ENCODE data around the gene WDR88.
"Not testable (repeated sequence)": the region's sequence is repeated elsewhere in the genome, so short reads cannot be mapped to it uniquely, and the experiment has no call there.

WDR88 gene

DNA sequence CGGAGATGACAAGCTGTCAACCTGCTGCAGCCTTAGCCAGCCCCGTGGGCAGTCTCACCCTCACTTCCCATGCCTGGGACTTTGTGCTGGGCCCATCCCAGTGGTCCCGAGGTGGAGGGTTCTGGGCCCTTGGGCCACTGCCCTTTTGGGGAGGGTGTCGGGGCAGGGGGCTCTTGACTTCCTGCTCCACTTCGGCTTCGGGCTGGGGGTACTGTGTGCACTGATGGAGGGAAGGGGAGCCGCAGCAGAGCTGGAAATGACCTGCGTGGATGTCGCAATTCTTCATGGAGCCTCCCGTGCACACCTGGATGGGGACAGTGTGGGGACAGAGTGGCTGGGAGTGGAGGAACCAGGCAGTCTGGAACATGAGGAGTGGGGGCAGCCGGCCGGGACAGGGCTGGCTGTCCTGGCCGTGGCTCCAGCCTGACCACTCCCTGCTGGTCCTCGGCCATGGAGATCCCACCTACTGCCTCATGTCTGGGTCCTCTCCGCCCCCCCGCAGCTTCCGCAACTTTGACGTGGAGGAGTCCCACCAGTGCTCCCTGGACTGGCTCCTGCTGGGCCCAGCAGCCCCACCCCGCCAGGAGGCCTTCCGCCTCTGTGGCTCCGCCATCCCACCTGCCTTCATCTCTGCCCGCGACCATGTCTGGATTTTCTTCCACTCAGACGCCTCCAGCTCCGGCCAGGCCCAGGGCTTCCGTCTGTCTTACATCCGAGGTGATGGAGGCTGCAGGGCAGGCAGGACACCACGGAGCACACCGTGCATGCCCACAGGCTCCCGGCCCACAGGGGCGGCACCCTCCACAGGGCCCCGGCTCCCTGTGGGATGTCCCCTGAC lies 72.4 kb downstream of the WDR88 start:
- ATAC-seq (no peak), DNase-seq (no peak)
- no peak overlapping the region for H3K27ac Mint-ChIP-seq
- H3K27me3 Mint-ChIP-seq = no peaks in the 10 kb centered on the region
- no peaks in the 10 kb centered on the region for H3K9me3 Mint-ChIP-seq
- H3K4me1 Mint-ChIP-seq = no peaks in the 10 kb centered on the region
- no peaks in the 10 kb centered on the region for H3K36me3 Mint-ChIP-seq (ENCODE audit: low read depth)
- H3K4me3 Mint-ChIP-seq = no peak overlapping the region

DNA sequence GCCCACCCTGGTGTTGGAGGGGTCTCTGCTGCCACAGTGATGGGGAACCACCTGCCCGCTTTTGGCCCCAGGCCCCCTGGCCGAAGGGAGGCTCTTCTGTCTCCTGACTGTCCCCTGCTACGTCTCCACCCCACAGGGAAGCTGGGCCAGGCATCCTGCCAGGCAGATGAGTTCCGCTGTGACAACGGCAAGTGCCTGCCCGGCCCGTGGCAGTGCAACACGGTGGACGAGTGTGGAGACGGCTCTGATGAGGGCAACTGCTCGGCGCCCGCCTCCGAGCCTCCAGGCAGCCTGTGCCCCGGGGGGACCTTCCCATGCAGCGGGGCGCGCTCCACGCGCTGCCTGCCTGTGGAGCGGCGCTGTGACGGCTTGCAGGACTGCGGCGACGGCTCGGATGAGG lies 73.2 kb downstream of the WDR88 start:
- no peak for DNase-seq
- no peak for ATAC-seq
- Mint-ChIP-seq H3K27ac (no peak overlapping the region), H3K4me1 (no peaks in the 10 kb centered on the region), H3K36me3 (ENCODE audit: low read depth) (no peaks in the 10 kb centered on the region), H3K9me3 (no peaks in the 10 kb centered on the region), H3K4me3 (no peak overlapping the region), H3K27me3 (no peaks in the 10 kb centered on the region)

- Mint-ChIP-seq H3K4me3 (no peak overlapping the region), H3K9me3 (no peaks in the 10 kb centered on the region), H3K36me3 (ENCODE audit: low read depth) (no peaks in the 10 kb centered on the region), H3K27ac (no peak overlapping the region), H3K27me3 (no peaks in the 10 kb centered on the region), H3K4me1 (no peaks in the 10 kb centered on the region)
- ATAC-seq (peak; percentile 11), DNase-seq (no peak)
Observed at GRCh38 chr19:33205531-33206260, 73.8 kb downstream of the WDR88 start.

- ATAC-seq (no peak), DNase-seq (no peak)
- no peaks in the 10 kb centered on the region for H3K9me3 Mint-ChIP-seq
- no peaks in the 10 kb centered on the region for H3K27me3 Mint-ChIP-seq
- H3K27ac Mint-ChIP-seq = no peak overlapping the region
- H3K4me1 Mint-ChIP-seq = no peaks in the 10 kb centered on the region
- H3K4me3 Mint-ChIP-seq = no peak overlapping the region
- no peaks in the 10 kb centered on the region for H3K36me3 Mint-ChIP-seq (ENCODE audit: low read depth)
Observed at GRCh38 chr19:33206261-33207039, 74.5 kb downstream of the WDR88 start.

DNA sequence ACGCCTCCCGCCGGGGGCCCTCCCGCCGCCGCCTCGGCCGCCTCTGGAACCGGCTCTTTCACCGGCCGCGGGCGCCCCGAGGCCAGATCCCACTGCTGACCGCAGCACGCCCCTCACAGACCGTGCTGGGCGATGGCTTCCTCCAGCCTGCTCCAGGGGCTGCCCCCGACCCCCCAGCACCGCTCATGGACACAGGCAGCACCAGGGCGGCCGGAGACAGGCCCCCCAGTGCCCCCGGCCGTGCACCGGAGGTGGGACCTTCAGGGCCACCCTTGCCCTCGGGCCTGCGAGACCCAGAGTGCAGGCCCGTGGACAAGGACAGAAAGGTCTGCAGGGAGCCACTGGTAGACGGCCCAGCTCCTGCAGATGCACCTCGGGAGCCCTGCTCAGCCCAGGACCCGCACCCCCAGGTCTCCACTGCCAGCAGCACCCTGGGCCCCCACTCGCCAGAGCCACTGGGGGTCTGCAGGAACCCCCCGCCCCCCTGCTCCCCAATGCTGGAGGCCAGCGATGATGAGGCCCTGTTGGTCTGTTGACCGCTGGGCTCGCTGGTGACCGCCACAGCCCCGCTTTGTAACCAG lies 75.2 kb downstream of the WDR88 start:
- H3K4me1 Mint-ChIP-seq = no peaks in the 10 kb centered on the region
- H3K9me3 Mint-ChIP-seq = no peaks in the 10 kb centered on the region
- no peak overlapping the region for H3K27ac Mint-ChIP-seq
- no peaks in the 10 kb centered on the region for H3K36me3 Mint-ChIP-seq (ENCODE audit: low read depth)
- DNase-seq (no peak), ATAC-seq (no peak)
- no peak overlapping the region for H3K4me3 Mint-ChIP-seq
- H3K27me3 Mint-ChIP-seq = no peaks in the 10 kb centered on the region

GRCh38 chr19:33207903-33208302 lies 76.0 kb downstream of the WDR88 start:
- H3K9me3 Mint-ChIP-seq = no peaks in the 10 kb centered on the region
- no peaks in the 10 kb centered on the region for H3K36me3 Mint-ChIP-seq (ENCODE audit: low read depth)
- ATAC-seq = no peak
- no peak for DNase-seq
- H3K4me3 Mint-ChIP-seq = no peak overlapping the region
- no peaks in the 10 kb centered on the region for H3K27me3 Mint-ChIP-seq
- no peak overlapping the region for H3K27ac Mint-ChIP-seq
- H3K4me1 Mint-ChIP-seq = no peaks in the 10 kb centered on the region

GRCh38 chr19:33208371-33208895 lies 76.5 kb downstream of the WDR88 start:
- H3K9me3 Mint-ChIP-seq = no peaks in the 10 kb centered on the region
- H3K36me3 Mint-ChIP-seq (ENCODE audit: low read depth) = no peaks in the 10 kb centered on the region
- H3K27ac Mint-ChIP-seq = no peak overlapping the region
- DNase-seq (no peak), ATAC-seq (no peak)
- no peaks in the 10 kb centered on the region for H3K27me3 Mint-ChIP-seq
- no peak overlapping the region for H3K4me3 Mint-ChIP-seq
- H3K4me1 Mint-ChIP-seq = no peaks in the 10 kb centered on the region

- H3K27me3 Mint-ChIP-seq = no peaks in the 10 kb centered on the region
- no peak for DNase-seq
- no peak overlapping the region for H3K27ac Mint-ChIP-seq
- no peak overlapping the region for H3K4me3 Mint-ChIP-seq
- H3K36me3 Mint-ChIP-seq (ENCODE audit: low read depth) = no peaks in the 10 kb centered on the region
- H3K9me3 Mint-ChIP-seq = no peaks in the 10 kb centered on the region
- no peaks in the 10 kb centered on the region for H3K4me1 Mint-ChIP-seq
- ATAC-seq = no peak
Observed at GRCh38 chr19:33208904-33209849, 77.3 kb downstream of the WDR88 start.

DNA sequence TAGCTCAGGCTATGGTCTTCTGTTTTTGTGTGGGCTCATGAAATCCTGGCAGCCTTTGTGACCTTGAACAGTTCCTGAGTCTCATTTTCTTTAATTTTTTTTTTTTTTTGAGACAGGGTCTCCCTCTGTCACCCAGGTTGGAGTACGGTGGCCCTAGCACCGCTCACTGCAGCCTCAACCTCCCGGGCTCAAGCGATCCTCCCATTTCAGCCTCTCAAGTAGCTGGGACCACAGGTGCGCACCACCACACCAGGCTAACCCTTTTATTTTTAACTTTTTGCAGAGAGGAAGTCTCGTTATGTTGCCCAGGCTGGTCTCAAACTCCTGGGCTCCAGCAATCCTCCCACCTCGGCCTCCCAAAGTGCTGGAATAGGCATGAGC lies 77.9 kb downstream of the WDR88 start:
- H3K27me3 Mint-ChIP-seq = not testable (repeated sequence)

DNA sequence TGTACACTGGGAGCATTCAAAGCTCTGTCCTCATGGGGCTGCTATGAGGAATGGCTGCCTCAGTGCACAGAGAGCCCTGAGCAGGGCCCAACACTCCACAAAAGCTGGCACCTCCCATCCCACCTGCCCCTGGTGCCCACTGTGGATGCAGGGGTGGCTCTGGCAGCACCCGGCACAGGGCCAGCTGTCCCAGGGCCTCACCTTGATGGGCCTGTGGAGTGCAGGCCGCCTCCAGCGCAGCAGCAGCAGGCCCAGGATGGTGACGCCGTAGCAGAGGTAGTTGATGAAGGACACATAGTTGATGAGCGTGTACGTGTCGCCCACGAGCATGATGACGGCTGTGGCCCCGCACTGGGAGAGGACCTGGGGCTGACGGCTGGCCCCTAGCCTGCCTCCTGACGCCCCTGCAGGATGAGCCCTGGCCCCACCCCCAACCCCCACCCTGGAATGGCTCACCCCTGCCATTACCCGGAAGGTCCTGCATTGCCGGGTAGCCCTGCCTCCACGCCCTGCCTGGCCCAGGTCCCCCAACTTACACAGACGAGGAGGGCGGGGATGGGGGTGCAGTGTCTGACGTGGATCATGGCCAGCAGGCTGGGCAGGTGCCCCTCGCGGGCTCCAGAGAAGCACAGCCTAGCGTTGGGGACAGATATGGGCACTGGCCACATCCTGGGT lies 78.5 kb downstream of the WDR88 start:
- no peaks in the 10 kb centered on the region for H3K27me3 Mint-ChIP-seq
- H3K4me3 Mint-ChIP-seq = no peak overlapping the region
- H3K36me3 Mint-ChIP-seq (ENCODE audit: low read depth) = no peaks in the 10 kb centered on the region
- H3K9me3 Mint-ChIP-seq = no peaks in the 10 kb centered on the region
- DNase-seq = no peak
- no peak overlapping the region for H3K27ac Mint-ChIP-seq
- no peaks in the 10 kb centered on the region for H3K4me1 Mint-ChIP-seq
- ATAC-seq = no peak

More for the DNA sequence above, 77.9 kb downstream of the WDR88 start:
- not testable (repeated sequence) for DNase-seq; H3K4me1 Mint-ChIP-seq; H3K36me3 Mint-ChIP-seq (ENCODE audit: low read depth); H3K4me3 Mint-ChIP-seq; ATAC-seq; H3K27ac Mint-ChIP-seq; H3K9me3 Mint-ChIP-seq

DNA sequence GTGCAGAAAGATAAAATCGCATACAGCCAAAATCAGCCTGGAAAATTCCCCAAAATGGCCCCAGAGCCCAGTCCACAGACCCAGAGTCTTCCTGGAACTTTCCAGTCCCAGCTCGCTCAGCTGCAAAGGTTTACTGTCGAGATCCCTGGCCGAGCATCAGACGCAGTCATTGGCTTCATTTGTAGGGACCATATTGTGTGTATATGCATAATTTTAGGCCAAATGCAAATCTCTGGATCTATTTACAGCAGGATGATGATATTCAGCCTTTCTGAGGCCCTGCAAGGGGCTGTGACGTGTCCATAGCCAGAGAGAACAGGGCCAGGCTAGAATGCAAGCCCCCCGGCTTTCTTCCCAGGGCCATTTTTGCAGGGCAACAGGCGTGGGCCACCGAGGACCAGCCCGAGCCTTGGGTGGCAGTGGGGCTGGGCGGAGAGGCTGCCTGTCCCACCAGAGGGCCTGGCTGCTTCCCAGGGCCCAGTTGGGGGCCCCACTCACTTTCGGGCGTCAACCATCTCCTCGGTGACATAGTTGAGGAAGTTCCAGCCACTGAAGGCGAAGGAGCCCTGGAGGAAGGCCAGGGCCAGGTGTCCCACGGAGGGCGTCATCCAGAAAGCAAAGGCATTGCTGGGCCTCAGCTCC lies 80.0 kb downstream of the WDR88 start:
- Mint-ChIP-seq H3K4me3 (no peak overlapping the region), H3K36me3 (ENCODE audit: low read depth) (no peaks in the 10 kb centered on the region), H3K9me3 (no peaks in the 10 kb centered on the region), H3K27ac (no peak overlapping the region), H3K27me3 (no peaks in the 10 kb centered on the region), H3K4me1 (no peaks in the 10 kb centered on the region)
- ATAC-seq (no peak), DNase-seq (no peak)

- Mint-ChIP-seq H3K9me3 (no peaks in the 10 kb centered on the region), H3K36me3 (ENCODE audit: low read depth) (no peaks in the 10 kb centered on the region), H3K27ac (no peak overlapping the region), H3K4me3 (no peak overlapping the region), H3K4me1 (no peaks in the 10 kb centered on the region), H3K27me3 (no peaks in the 10 kb centered on the region)
- ATAC-seq (no peak), DNase-seq (no peak)
Observed at GRCh38 chr19:33212436-33213172, 80.7 kb downstream of the WDR88 start.
